CD4-positive, alpha-beta T cell (primary cell): ENCODE measurements around the gene BRD9. TPM values are rescaled to one million over a fixed set of nuclear protein-coding genes. Genes with fewer than 3 reads are reported as not detected.

Source experiments
- ATAC-seq: fragments of 200-7000 bp; cut with Tn5 transposase; one replicate; pipeline ENCODE4 v1.10.0; 2022; ENCODE audit warnings: mild to moderate bottlenecking; ENCODE audit not compliant: poor library complexity
- CTCF ChIA-PET: fragments of 350-600 bp; sonication (Branson Sonifier 250); formaldehyde crosslinking; loops from one replicate; lab custom pipeline; 2021; ENCODE audit warnings: antibody characterized with exemption, inconsistent platforms; lab: Charles Lee
- POLR2A ChIA-PET: fragments of 350-600 bp; sonication (Branson Sonifier 250); formaldehyde crosslinking; loops from one replicate; lab custom pipeline; 2021; ENCODE audit warnings: antibody characterized with exemption, inconsistent platforms; lab: Charles Lee
- DNase-seq, 14 experiments: peaks; one replicate each; pipeline ENCODE4 v3.0.0-alpha.2; 2013 to 2020; ENCODE audit warnings: mixed read lengths in 2 of 14
- H3K27ac ChIP-seq, 2 donors: one replicate each; pipeline versions ENCODE4 v1.5.1 to v1.7.0; 2013; ENCODE audit warnings: low read length in 2 of 2, low read depth in 1 of 2, mild to moderate bottlenecking in 1 of 2
- H3K27me3 ChIP-seq, 2 experiments: 1 replicate in 1 of 2; 2 replicates in 1 of 2; pipeline versions ENCODE4 v1.6.1 to v1.7.0; 2013; ENCODE audit warnings: low read length in 2 of 2, control low read depth in 1 of 2, mild to moderate bottlenecking in 1 of 2, moderate library complexity in 1 of 2; ENCODE audit not compliant: insufficient read depth in 2 of 2, control insufficient read depth in 1 of 2
- H3K36me3 ChIP-seq: one replicate; pipeline ENCODE4 v1.6.1; 2013; ENCODE audit warnings: low read length, control low read depth; ENCODE audit not compliant: insufficient read depth
- H3K4me1 ChIP-seq: one replicate; pipeline ENCODE4 v1.6.1; 2013; ENCODE audit warnings: low read length, control low read depth; ENCODE audit not compliant: insufficient read depth
- H3K4me3 ChIP-seq: one replicate; pipeline ENCODE4 v1.5.1; 2013; ENCODE audit warnings: mild to moderate bottlenecking, low read length, moderate library complexity
- H3K9me3 ChIP-seq, 2 experiments: 1 replicate in 1 of 2; 2 replicates in 1 of 2; pipeline versions ENCODE4 v1.6.1 to v1.7.0; 2013; ENCODE audit warnings: low read length in 2 of 2, mild to moderate bottlenecking in 2 of 2, control low read depth in 1 of 2, moderate library complexity in 1 of 2; ENCODE audit not compliant: control insufficient read depth in 1 of 2, insufficient read depth in 1 of 2
- H3K27ac Mint-ChIP-seq: one replicate; pipeline ENCODE4 v1.8.0; 2020; ENCODE audit warnings: mixed read lengths
- H3K27me3 Mint-ChIP-seq: one replicate; pipeline ENCODE4 v1.8.0; 2021; ENCODE audit warnings: mixed read lengths
- H3K36me3 Mint-ChIP-seq: one replicate; pipeline ENCODE4 v1.8.0; 2021; ENCODE audit warnings: low read depth, mixed read lengths
- H3K4me1 Mint-ChIP-seq: one replicate; pipeline ENCODE4 v1.8.0; 2021; ENCODE audit warnings: low read depth, mixed read lengths
- H3K4me3 Mint-ChIP-seq: one replicate; pipeline ENCODE4 v1.8.0; 2020; ENCODE audit warnings: mild to moderate bottlenecking, mixed read lengths
- H3K9me3 Mint-ChIP-seq: one replicate; pipeline ENCODE4 v1.8.0; 2020; ENCODE audit warnings: mixed read lengths
- CTCF ChIP-seq: fragments of 200-600 bp; IDR thresholded peaks from one replicate; pipeline ENCODE4 v1.8.0; 2022; ENCODE audit warnings: antibody characterized with exemption, mild to moderate bottlenecking
- intact Hi-C, 2 experiments: fragments of 100-400 bp; cut with DNase I in 1 of 2; cut with micrococcal nuclease in 1 of 2; formaldehyde crosslinking; loops; one replicate each; pipeline versions ENCODE4 v1.15.1 to v1.9.0; 2023 to 2025; cut with DNase I, micrococcal nuclease
- total RNA-seq, 174 experiments: library from RNA in 2 of 174; stranded (reverse) in 2 of 174; gene quantifications; one replicate each; pipeline ENCODE4 v1.2.3 and lab custom pipeline; 2021 to 2026

Gene BRD9
- total RNA-seq, 2 experiments from 2014 or later: 109 TPM

GRCh38 chr5:859798-860296 lies 32.8 kb downstream of the BRD9 start:
- H3K9me3 Mint-ChIP-seq: no peaks in the 10 kb centered on the region
- Histone ChIP-seq H3K27ac (no peak overlapping the region), H3K4me3 (no peak overlapping the region), H3K9me3 (peaks cover 0 to 12% of the 10 kb centered on the region in 2 experiments), H3K4me1 (peaks cover 5% of the 10 kb centered on the region), H3K27me3 (no peaks in the 10 kb centered on the region), H3K36me3 (peaks cover 26% of the 10 kb centered on the region)
- ChIA-PET POLR2A (no interaction called here), CTCF (no interaction called here)
- H3K4me1 Mint-ChIP-seq: no peaks in the 10 kb centered on the region
- H3K36me3 Mint-ChIP-seq: peaks cover 28% of the 10 kb centered on the region
- no peak overlapping the region for H3K4me3 Mint-ChIP-seq
- H3K27me3 Mint-ChIP-seq: no peaks in the 10 kb centered on the region
- intact Hi-C loops: no loop called here
- ATAC-seq (no peak), DNase-seq (no peak)
- no peak overlapping the region for H3K27ac Mint-ChIP-seq
- TF ChIP-seq CTCF: no peak

GRCh38 chr5:859391-859790 lies 33.2 kb downstream of the BRD9 start:
- H3K27ac Mint-ChIP-seq: no peak overlapping the region
- peaks cover 0 to 12% of the 10 kb centered on the region in 2 experiments for H3K9me3 ChIP-seq
- no peak overlapping the region for H3K27ac ChIP-seq

GRCh38 chr5:858726-859125 lies 33.9 kb downstream of the BRD9 start:
- intact Hi-C loops: no loop called here
- Histone ChIP-seq H3K9me3 (peaks cover 0 to 12% of the 10 kb centered on the region in 2 experiments), H3K4me1 (peaks cover 5% of the 10 kb centered on the region), H3K36me3 (peaks cover 15% of the 10 kb centered on the region), H3K27ac (no peak overlapping the region), H3K27me3 (no peaks in the 10 kb centered on the region), H3K4me3 (no peak overlapping the region)
- DNase-seq: no peak
- no peak for ATAC-seq
- TF ChIP-seq CTCF: no peak
- peak overlapping the region; percentile 4 for H3K27ac Mint-ChIP-seq
- H3K9me3 Mint-ChIP-seq: no peaks in the 10 kb centered on the region
- no peaks in the 10 kb centered on the region for H3K27me3 Mint-ChIP-seq
- H3K36me3 Mint-ChIP-seq: peaks cover 17% of the 10 kb centered on the region
- ChIA-PET CTCF (no interaction called here), POLR2A (no interaction called here)
- no peak overlapping the region for H3K4me3 Mint-ChIP-seq
- H3K4me1 Mint-ChIP-seq: no peaks in the 10 kb centered on the region

More at GRCh38 chr5:859391-859790, 33.2 kb downstream of the BRD9 start:
- Mint-ChIP-seq H3K36me3 (peaks cover 23% of the 10 kb centered on the region), H3K27me3 (no peaks in the 10 kb centered on the region), H3K4me3 (no peak overlapping the region), H3K4me1 (no peaks in the 10 kb centered on the region), H3K9me3 (no peaks in the 10 kb centered on the region)
- no peak for DNase-seq
- TF ChIP-seq CTCF: no peak
- ChIA-PET POLR2A (no interaction called here), CTCF (no interaction called here)
- intact Hi-C loops: no loop called here
- Histone ChIP-seq H3K27me3 (no peaks in the 10 kb centered on the region), H3K4me1 (peaks cover 5% of the 10 kb centered on the region), H3K36me3 (peaks cover 22% of the 10 kb centered on the region), H3K4me3 (no peak overlapping the region)
- ATAC-seq: no peak
